ENCODE measurements around the gene MCM9.

Gene MCM9

DNA sequence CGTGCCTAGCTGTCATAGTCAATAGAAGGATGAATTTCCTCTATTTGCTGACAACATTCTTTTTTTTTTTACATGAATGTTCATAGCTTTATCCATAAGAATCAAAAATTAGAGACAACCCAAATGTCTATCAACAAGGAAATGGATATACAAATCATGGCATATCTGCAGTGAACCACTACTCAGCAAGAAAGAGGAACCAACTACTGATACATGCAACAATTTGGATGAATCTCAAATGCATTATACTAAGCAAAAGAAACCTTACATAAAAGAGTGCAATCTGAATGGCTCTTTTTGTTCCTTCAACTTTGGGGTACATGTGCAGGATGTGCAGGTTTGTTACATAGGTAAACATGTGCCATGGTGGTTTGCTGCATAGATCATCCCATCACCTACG, 17.7 kb upstream of the MCM9 start:
- Mint-ChIP-seq H3K9me3 (no peaks in the 10 kb centered on the region), H3K36me3 (ENCODE audit: low read depth) (no peaks in the 10 kb centered on the region), H3K27ac (no peak overlapping the region), H3K4me1 (ENCODE audit: low read depth) (no peaks in the 10 kb centered on the region), H3K4me3 (no peak overlapping the region), H3K27me3 (ENCODE audit: low read depth) (peaks cover 15% of the 10 kb centered on the region)

DNA sequence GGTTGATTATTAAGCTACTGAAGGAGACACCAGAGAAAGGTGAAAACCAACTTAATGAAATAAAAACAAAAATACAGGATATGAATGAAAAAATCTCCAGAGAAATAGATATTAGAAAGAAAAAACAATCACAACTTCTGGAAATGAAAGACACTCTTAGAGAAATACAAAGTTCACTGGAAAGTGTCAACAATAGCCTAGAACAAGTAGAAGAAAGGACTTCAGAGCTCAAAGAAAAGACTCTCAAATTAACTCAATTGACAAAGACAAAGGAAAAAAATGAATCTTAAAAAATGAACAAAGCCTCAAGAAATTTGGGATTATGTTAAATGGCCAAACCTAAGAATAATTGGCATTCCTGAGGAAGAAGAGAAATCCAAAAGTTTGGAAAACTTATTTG, 10.3 kb upstream of the MCM9 start:
- H3K4me3 Mint-ChIP-seq = no peak overlapping the region
- H3K27ac Mint-ChIP-seq = no peak overlapping the region
- no peaks in the 10 kb centered on the region for H3K4me1 Mint-ChIP-seq (ENCODE audit: low read depth)
- peaks cover 7% of the 10 kb centered on the region for H3K36me3 Mint-ChIP-seq (ENCODE audit: low read depth)
- H3K9me3 Mint-ChIP-seq = peaks cover 52% of the 10 kb centered on the region
- H3K27me3 Mint-ChIP-seq (ENCODE audit: low read depth) = peaks cover 33% of the 10 kb centered on the region

DNA sequence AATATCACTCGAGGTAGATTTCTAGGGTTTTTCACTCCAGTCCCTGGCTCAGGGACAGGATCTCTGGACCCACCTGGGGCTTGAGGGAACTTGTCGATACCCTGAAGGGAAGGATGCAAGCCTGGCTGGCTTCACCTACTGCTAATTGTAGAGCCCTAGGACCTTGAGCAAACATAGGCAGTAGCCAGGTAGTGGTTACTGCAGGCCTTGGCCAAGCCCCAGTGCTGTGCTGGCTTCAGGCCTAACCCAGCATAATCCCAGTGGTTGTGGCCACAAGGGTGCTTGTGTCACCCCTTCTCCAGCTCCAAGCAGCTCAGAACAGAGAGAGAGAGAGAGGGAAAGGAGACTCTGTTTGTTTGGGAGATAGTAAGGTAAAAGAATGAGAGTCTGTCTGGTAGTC, 5.8 kb upstream of the MCM9 start:
- H3K27ac Mint-ChIP-seq = no peak overlapping the region
- H3K36me3 Mint-ChIP-seq (ENCODE audit: low read depth) = peaks cover 8% of the 10 kb centered on the region
- peaks cover 36% of the 10 kb centered on the region for H3K9me3 Mint-ChIP-seq
- H3K4me3 Mint-ChIP-seq = no peak overlapping the region
- H3K27me3 Mint-ChIP-seq (ENCODE audit: low read depth) = peaks cover 18% of the 10 kb centered on the region
- H3K4me1 Mint-ChIP-seq (ENCODE audit: low read depth) = peaks cover 7% of the 10 kb centered on the region

DNA sequence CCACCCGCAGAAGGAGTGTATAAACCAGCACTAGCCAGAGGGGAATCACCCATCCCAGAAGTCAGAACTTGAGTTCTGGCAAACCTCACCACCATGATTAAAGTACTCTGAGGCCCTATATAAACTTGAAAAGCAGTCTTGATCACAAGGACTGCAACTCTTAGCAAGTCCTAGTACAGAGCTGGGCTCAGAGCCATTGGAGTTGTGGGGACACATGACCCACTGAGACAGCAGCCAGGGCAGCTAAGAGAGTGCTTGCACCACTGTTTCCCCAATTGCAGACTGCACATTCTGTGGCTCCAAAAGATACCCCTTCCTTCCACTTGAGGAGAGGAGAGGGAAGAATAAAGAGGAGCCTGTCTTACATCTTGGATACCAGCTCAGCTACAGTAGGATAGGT, 4.7 kb upstream of the MCM9 start:
- H3K9me3 Mint-ChIP-seq = peaks cover 25% of the 10 kb centered on the region
- H3K4me1 Mint-ChIP-seq (ENCODE audit: low read depth) = peaks cover 11% of the 10 kb centered on the region
- peaks cover 10% of the 10 kb centered on the region for H3K36me3 Mint-ChIP-seq (ENCODE audit: low read depth)
- no peak overlapping the region for H3K27ac Mint-ChIP-seq
- no peak overlapping the region for H3K4me3 Mint-ChIP-seq
- H3K27me3 Mint-ChIP-seq (ENCODE audit: low read depth) = peaks cover 13% of the 10 kb centered on the region

DNA sequence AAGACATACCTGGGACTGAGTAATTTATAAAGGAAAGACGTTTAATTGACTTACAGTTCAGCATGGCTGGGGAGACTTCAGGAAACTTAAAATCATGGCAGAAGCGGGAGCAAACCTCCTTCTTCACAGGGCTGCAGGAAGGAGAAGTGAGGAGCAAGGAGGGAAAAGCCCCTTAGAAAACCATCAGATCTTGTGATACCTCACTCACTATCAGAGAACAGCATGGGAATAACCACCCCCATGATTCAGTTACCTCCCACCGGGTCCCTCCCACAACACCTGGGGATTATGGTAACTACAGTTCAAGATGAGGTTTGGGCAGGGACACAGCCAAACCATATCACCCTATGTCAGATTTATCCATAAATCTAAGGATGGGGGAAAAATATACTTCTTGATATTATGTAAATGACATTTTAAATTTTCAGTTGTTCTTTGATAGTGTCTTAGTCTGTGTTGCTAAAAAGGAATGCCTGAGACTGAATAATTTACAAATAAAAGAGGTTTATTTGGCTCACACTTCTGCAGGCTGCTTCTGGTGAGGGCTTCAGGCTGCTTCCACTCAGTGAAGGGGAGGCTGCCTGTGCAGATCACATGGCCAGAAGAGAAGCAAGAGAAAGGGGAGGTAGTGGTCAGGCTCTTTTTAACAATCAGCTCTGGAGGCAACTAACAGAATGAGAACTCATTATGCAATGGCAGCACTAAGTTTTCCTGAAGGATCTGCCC, 1.2 kb upstream of the MCM9 start:
- Mint-ChIP-seq H3K4me3 (no peak overlapping the region), H3K36me3 (ENCODE audit: low read depth) (peaks cover 18% of the 10 kb centered on the region)

DNA sequence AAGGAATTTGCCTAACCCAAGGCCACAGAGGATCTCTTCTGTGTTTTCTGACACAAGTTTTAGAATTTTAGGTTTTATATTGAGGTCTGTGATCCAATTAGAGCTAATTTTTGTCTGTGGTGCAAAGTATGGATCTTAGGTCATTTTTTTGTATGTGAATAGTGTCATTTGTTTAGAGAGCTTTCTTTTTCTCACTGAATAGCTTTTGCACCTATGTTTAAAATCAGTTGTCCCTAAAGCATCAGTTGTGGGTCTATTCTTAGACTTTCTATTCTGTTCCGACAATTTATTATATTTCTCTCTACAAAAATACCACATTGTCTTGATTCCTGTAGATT, 341 bp upstream of the MCM9 start:
- Mint-ChIP-seq H3K4me3 (peak overlapping the region; percentile 90), H3K36me3 (ENCODE audit: low read depth) (peaks cover 24% of the 10 kb centered on the region), H3K4me1 (ENCODE audit: low read depth) (peaks cover 25% of the 10 kb centered on the region), H3K27ac (peak overlapping the region; percentile 86), H3K27me3 (ENCODE audit: low read depth) (no peaks in the 10 kb centered on the region), H3K9me3 (no peaks in the 10 kb centered on the region)

More for the DNA sequence above, 1.2 kb upstream of the MCM9 start:
- H3K4me1 Mint-ChIP-seq (ENCODE audit: low read depth) = peaks cover 25% of the 10 kb centered on the region
- H3K27me3 Mint-ChIP-seq (ENCODE audit: low read depth) = no peaks in the 10 kb centered on the region
- no peaks in the 10 kb centered on the region for H3K9me3 Mint-ChIP-seq
- H3K27ac Mint-ChIP-seq = peak overlapping the region; percentile 86

DNA sequence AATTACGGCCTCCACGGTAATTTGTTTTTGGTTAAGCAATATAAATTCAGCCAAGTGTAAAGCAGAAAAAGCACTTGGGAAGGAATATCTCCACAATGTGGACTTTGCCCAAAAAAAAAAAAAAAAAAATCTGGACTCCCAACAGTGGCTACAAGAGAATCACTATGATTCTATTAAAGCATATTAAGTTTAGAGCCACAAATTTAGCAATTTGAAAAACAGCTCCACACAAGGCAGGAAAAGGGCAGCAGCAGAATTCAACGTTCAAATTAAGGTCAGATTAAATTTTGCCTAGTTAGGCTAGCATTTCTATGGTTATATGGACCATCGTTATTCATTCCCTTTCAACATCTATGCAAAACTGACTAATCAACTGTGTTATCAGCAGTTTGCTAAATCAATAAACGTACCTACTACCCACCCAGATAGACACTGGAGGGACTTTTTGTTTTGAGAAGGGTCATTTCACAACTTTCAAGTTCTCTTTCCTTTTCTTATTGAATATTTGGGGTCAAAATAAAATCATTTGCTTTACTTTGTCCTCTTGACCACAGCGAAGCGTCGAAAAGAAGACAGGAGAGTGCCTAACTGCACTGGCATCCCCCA, 1.0 kb downstream of the MCM9 start:
- H3K4me3 Mint-ChIP-seq = peak overlapping the region; percentile 90
- H3K27ac Mint-ChIP-seq = peak overlapping the region; percentile 92
- no peaks in the 10 kb centered on the region for H3K27me3 Mint-ChIP-seq (ENCODE audit: low read depth)
- peaks cover 25% of the 10 kb centered on the region for H3K4me1 Mint-ChIP-seq (ENCODE audit: low read depth)
- peaks cover 21% of the 10 kb centered on the region for H3K36me3 Mint-ChIP-seq (ENCODE audit: low read depth)
- H3K9me3 Mint-ChIP-seq = no peaks in the 10 kb centered on the region

DNA sequence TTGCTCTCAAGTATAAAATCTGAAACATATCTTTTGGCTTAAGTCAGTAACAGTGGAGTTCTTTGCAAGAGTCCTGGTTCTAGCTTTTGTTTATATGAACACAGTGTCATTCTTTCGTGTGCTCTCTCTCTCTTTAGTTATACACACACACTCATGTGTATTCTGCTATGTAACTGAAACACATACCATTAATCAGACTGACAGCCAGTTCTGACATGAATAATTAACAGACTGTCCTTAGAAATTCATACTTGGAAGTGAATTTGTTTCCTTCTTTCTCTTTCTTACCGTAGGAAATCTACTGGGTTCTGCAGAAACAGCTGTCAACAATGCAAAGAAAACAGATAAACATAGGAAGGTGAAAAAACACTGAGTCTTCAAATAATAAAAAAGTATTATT, 2.5 kb downstream of the MCM9 start:
- Mint-ChIP-seq H3K27ac (no peak overlapping the region), H3K9me3 (no peaks in the 10 kb centered on the region), H3K27me3 (ENCODE audit: low read depth) (no peaks in the 10 kb centered on the region), H3K4me1 (ENCODE audit: low read depth) (peaks cover 25% of the 10 kb centered on the region), H3K36me3 (ENCODE audit: low read depth) (peaks cover 26% of the 10 kb centered on the region), H3K4me3 (no peak overlapping the region)

DNA sequence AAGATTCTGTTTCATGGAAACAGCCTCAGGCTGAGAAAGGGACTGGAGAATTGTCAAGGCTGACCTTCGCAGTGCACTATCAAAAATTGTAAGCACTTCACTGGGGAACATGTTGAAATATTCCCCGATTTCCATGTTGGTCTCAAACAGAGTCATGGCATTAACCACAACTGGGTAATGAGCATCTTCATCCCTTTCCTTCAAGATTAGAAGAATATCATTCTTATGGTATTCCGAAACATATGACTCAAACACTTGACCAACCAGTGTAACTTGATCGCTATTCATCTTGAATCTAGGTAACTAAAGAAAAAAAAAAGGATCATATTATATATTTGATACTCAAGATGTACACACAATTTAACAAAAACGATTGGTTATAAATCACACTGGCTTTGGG, 3.5 kb downstream of the MCM9 start:
- no peak overlapping the region for H3K27ac Mint-ChIP-seq
- H3K4me3 Mint-ChIP-seq = no peak overlapping the region
- no peaks in the 10 kb centered on the region for H3K27me3 Mint-ChIP-seq (ENCODE audit: low read depth)
- H3K9me3 Mint-ChIP-seq = no peaks in the 10 kb centered on the region
- H3K36me3 Mint-ChIP-seq (ENCODE audit: low read depth) = peaks cover 29% of the 10 kb centered on the region
- H3K4me1 Mint-ChIP-seq (ENCODE audit: low read depth) = peaks cover 22% of the 10 kb centered on the region

DNA sequence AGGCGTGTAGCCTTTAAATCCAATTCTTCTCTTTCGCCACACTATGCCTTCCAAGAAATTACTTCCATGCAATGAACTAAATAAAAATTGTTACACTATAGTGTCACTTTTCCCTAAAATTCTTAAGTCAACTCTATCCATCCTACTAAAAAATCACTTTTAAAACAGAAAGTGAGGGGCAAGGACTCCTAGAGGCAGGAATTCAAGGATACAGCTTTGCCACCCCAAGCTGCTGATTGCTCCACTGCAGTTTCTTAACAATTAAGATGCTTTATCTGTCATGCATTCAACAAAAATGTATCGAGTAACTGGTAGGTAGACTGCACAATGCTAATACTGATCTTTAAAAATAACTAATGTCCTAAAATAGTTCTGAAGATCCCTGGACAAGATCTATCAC, 4.3 kb downstream of the MCM9 start:
- no peak overlapping the region for H3K4me3 Mint-ChIP-seq
- no peak overlapping the region for H3K27ac Mint-ChIP-seq
- no peaks in the 10 kb centered on the region for H3K9me3 Mint-ChIP-seq
- peaks cover 17% of the 10 kb centered on the region for H3K4me1 Mint-ChIP-seq (ENCODE audit: low read depth)
- H3K36me3 Mint-ChIP-seq (ENCODE audit: low read depth) = peaks cover 31% of the 10 kb centered on the region
- H3K27me3 Mint-ChIP-seq (ENCODE audit: low read depth) = no peaks in the 10 kb centered on the region

DNA sequence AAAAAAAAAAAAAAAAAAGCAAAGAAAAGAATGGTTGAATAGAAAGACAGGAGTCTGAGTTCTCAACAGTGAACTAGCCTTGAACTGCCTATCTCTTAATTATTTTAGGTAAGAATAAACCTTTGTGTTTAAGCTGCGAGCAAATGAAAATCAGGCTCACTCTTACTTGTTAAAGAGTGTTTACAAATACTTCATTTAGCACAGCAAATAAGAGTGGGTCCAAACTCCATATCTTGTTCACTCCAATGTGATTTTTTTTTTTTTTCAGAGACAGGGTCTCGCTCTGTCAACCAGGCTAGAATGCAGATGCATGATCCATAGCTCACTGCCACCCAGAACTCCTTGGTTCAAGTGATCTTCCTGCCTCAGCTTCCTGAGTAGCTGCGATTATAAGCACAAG, 11.9 kb downstream of the MCM9 start:
- Mint-ChIP-seq H3K36me3 (ENCODE audit: low read depth) (peaks cover 50% of the 10 kb centered on the region), H3K27me3 (ENCODE audit: low read depth) (no peaks in the 10 kb centered on the region), H3K4me1 (ENCODE audit: low read depth) (no peaks in the 10 kb centered on the region), H3K27ac (no peak overlapping the region), H3K4me3 (no peak overlapping the region), H3K9me3 (no peaks in the 10 kb centered on the region)

DNA sequence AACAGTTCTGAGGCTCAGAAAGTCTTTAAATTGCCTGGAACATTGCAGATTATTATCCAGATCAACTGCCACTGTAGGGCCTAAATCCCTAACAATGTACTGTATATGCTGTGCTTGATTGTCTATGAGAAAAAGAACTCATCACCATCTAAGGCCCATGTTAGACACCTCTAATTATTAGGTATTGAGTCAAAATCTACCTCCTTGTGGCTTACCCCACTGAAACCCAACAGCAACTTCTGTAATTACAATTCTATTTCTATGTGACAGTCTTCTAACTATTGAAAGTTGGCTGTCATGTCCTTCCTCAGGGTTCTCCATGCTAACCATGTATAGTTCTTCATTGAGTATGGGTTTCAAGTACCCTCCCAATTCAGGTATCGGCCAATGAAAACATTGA, 13.9 kb downstream of the MCM9 start:
- Mint-ChIP-seq H3K4me1 (ENCODE audit: low read depth) (no peaks in the 10 kb centered on the region), H3K27ac (no peak overlapping the region), H3K27me3 (ENCODE audit: low read depth) (no peaks in the 10 kb centered on the region), H3K36me3 (ENCODE audit: low read depth) (peaks cover 48% of the 10 kb centered on the region), H3K9me3 (no peaks in the 10 kb centered on the region), H3K4me3 (no peak overlapping the region)

DNA sequence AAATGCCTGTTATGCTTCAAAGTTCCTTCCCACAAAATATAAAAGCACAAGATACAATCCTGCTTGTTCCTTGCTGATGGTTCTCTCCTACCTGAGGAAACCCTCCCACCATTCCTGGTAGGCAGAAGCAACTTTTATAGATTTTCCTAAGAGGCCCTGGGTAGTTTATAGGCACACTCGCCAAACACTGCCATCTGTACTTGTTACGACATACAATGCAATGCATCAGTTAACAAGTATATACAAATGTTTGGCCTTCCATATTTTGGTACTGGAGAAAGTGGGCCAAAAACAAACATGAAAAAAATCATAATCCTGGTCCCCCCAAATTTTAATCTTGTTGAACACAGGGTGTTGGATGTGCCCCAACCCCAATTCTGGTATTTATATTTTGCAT, 16.6 kb downstream of the MCM9 start:
- no peaks in the 10 kb centered on the region for H3K4me1 Mint-ChIP-seq (ENCODE audit: low read depth)

DNA sequence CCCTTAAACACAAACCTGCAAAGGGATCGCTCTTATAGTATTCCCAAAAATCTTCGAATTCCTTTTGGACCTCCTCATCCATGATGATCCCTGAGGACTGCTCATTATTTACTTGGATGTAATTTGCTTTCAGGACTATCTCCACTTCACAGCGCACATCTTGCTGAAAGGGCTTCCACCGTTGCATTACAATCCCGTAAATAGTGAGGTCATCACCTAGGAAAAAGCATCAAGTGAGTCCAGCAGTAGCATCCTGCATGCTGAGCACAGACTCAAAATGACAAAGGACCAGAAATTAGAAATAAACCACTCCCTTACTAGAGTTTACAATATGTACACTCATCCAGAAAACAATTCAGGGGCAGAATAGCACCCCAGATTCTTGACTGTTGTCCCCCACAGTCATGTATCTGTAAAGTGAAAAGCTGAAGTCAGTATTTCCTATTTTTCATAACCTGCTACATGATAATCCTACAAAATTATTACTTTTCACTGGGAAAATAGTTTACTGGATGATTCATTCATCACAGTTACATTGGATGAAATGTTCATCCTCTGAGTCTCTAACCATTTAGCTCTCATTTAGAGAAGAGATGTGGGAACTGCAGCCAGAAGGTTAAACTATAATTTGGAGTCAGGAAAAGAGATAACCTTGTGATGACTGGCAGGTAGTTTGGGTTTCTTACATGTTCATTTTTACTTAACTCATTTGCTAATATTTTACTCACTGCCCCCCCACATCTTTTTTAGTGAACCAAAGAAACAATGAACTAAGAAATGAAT, 17.2 kb downstream of the MCM9 start:
- Mint-ChIP-seq H3K9me3 (no peaks in the 10 kb centered on the region), H3K27ac (no peak overlapping the region), H3K36me3 (ENCODE audit: low read depth) (peaks cover 57% of the 10 kb centered on the region), H3K4me1 (ENCODE audit: low read depth) (no peaks in the 10 kb centered on the region), H3K4me3 (no peak overlapping the region), H3K27me3 (ENCODE audit: low read depth) (no peaks in the 10 kb centered on the region)

More for the DNA sequence above, 16.6 kb downstream of the MCM9 start:
- H3K27ac Mint-ChIP-seq = no peak overlapping the region
- H3K36me3 Mint-ChIP-seq (ENCODE audit: low read depth) = peaks cover 52% of the 10 kb centered on the region
- H3K9me3 Mint-ChIP-seq = no peaks in the 10 kb centered on the region
- no peaks in the 10 kb centered on the region for H3K27me3 Mint-ChIP-seq (ENCODE audit: low read depth)
- no peak overlapping the region for H3K4me3 Mint-ChIP-seq

DNA sequence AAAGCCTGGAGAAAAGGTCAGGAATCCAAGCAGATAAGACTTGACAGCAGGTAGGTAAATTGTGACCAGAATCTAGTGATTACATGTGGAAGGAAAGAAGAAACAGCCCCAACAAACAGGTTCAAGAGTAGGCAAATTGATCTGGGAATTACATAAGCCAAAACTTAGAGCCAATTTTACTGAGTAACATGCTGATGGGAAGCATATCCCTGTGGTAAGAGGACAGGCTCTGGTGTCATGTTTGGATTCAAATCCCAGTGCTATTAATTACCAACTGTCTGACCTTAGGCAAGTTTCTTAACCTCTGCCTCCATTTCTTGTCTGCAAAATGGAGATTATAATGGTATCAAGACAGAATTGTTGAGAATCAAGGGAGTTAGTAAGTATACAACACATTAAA, 20.4 kb downstream of the MCM9 start:
- H3K4me1 Mint-ChIP-seq (ENCODE audit: low read depth) = peaks cover 2% of the 10 kb centered on the region
- no peaks in the 10 kb centered on the region for H3K27me3 Mint-ChIP-seq (ENCODE audit: low read depth)
- no peak overlapping the region for H3K27ac Mint-ChIP-seq
- no peaks in the 10 kb centered on the region for H3K9me3 Mint-ChIP-seq
- H3K36me3 Mint-ChIP-seq (ENCODE audit: low read depth) = peaks cover 44% of the 10 kb centered on the region
- no peak overlapping the region for H3K4me3 Mint-ChIP-seq
